Prostate gland (tissue), 2 donors: Measurements from ENCODE around the gene AOPEP. TPM values are rescaled to one million over a fixed set of nuclear protein-coding genes. Genes with fewer than 3 reads are reported as not detected.

Experiments
- DNase-seq: peaks from one replicate; pipeline ENCODE4 v3.0.0-alpha.2; 2019; ENCODE audit warnings: low spot score
- H3K27ac ChIP-seq, 2 donors: fragments of 200-600 bp; sonication (generic); 2 replicates each; pipeline ENCODE4 v1.5.1; 2017 to 2019
- H3K27me3 ChIP-seq: fragments of 200-600 bp; sonication (generic); replicated peaks from 2 replicates; pipeline ENCODE4 v1.5.1; 2019; ENCODE audit not compliant: insufficient read depth
- H3K36me3 ChIP-seq, 2 donors: fragments of 200-600 bp; sonication (generic); 1 replicate in 1 of 2; 2 replicates in 1 of 2; pipeline versions ENCODE4 v1.5.1 to v1.8.1; 2017 to 2019
- H3K4me1 ChIP-seq: fragments of 200-600 bp; sonication (generic); replicated peaks from 2 replicates; pipeline ENCODE4 v1.5.1; 2019
- H3K4me3 ChIP-seq, 2 donors: fragments of 200-600 bp; sonication (generic); 2 replicates each; pipeline ENCODE4 v1.5.1; 2017 to 2019
- H3K9me3 ChIP-seq: fragments of 200-600 bp; sonication (generic); 2 replicates; pipeline ENCODE4 v1.5.1; 2017
- POLR2A ChIP-seq: fragments of 450-650 bp; IDR thresholded peaks from one replicate; pipeline ENCODE4 v1.6.1; 2016; ENCODE audit warnings: antibody characterized with exemption, mild to moderate bottlenecking
- POLR2AphosphoS5 ChIP-seq: sonication (generic); formaldehyde crosslinking; IDR thresholded peaks from one replicate; pipeline ENCODE4 v1.6.1; 2017; ENCODE audit warnings: antibody characterized with exemption
- WGBS: methylation state at CpG from one replicate; pipeline ENCODE4 v1.1.5; 2018; 5-methylcytosine and 5-hydroxymethylcytosine counted together
- intact Hi-C: fragments of 100-400 bp; cut with DNase I; formaldehyde crosslinking; loops from one replicate; pipeline ENCODE4 v1.14.2; 2022
- total RNA-seq, 2 donors: library from RNA; depleted of rRNA; stranded (reverse); fragments of >200 nt; gene quantifications; one replicate each; pipeline ENCODE4 v1.1.0, GENCODE V29; 2016
- TF ChIP-seq, protein P1 (sequence below), 4 experiments: fragments of 200-600 bp in 2 of 4; fragments of 450-650 bp in 2 of 4; sonication (generic) in 2 of 4; IDR thresholded peaks; 1 replicate in 3 of 4; 2 replicates in 1 of 4; pipeline ENCODE4 v1.5.1; 2016 to 2019; ENCODE audit warnings: antibody characterized with exemption in 4 of 4, mild to moderate bottlenecking in 2 of 4, moderate library complexity in 2 of 4

AOPEP gene
- total RNA-seq, 2 donors from 2014 or later: 107 to 188 TPM

- no peaks in the 10 kb centered on the region for H3K36me3 ChIP-seq
- H3K4me1 ChIP-seq: no peaks in the 10 kb centered on the region
- DNase-seq: no peak
- no peaks in the 10 kb centered on the region for H3K27me3 ChIP-seq
- no peak for TF ChIP-seq POLR2AphosphoS5
- no peak for TF ChIP-seq POLR2A
- TF ChIP-seq, protein P1, sequence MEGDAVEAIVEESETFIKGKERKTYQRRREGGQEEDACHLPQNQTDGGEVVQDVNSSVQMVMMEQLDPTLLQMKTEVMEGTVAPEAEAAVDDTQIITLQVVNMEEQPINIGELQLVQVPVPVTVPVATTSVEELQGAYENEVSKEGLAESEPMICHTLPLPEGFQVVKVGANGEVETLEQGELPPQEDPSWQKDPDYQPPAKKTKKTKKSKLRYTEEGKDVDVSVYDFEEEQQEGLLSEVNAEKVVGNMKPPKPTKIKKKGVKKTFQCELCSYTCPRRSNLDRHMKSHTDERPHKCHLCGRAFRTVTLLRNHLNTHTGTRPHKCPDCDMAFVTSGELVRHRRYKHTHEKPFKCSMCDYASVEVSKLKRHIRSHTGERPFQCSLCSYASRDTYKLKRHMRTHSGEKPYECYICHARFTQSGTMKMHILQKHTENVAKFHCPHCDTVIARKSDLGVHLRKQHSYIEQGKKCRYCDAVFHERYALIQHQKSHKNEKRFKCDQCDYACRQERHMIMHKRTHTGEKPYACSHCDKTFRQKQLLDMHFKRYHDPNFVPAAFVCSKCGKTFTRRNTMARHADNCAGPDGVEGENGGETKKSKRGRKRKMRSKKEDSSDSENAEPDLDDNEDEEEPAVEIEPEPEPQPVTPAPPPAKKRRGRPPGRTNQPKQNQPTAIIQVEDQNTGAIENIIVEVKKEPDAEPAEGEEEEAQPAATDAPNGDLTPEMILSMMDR (IDR thresholded peaks at IDR 0.05): no peak
- 95% methylated on average over 6 of the region's 6 CpGs for WGBS
- no peak overlapping the region for H3K27ac ChIP-seq
- H3K4me3 ChIP-seq: no peak overlapping the region
- H3K9me3 ChIP-seq: no peaks in the 10 kb centered on the region
- intact Hi-C loops: loop anchor here (5.0 kb wide), 1 partner anchor 198 kb away; no protein-coding TSS in a partner anchor
Measured at GRCh38 chr9:94809778-94810177, 83.3 kb downstream of the AOPEP start.

- TF ChIP-seq, protein P1 (IDR thresholded peaks at IDR 0.05): no peak
- TF ChIP-seq POLR2A (no peak), POLR2AphosphoS5 (no peak)
- Histone ChIP-seq H3K9me3 (no peaks in the 10 kb centered on the region), H3K27ac (no peak overlapping the region), H3K4me3 (no peak overlapping the region), H3K4me1 (no peaks in the 10 kb centered on the region), H3K27me3 (no peaks in the 10 kb centered on the region), H3K36me3 (no peaks in the 10 kb centered on the region)
- intact Hi-C loops: no loop called here
- DNase-seq: no peak
- WGBS: 100% methylated on average over 2 of the region's 2 CpGs
Measured at GRCh38 chr9:94811074-94811473, 84.6 kb downstream of the AOPEP start.

DNA sequence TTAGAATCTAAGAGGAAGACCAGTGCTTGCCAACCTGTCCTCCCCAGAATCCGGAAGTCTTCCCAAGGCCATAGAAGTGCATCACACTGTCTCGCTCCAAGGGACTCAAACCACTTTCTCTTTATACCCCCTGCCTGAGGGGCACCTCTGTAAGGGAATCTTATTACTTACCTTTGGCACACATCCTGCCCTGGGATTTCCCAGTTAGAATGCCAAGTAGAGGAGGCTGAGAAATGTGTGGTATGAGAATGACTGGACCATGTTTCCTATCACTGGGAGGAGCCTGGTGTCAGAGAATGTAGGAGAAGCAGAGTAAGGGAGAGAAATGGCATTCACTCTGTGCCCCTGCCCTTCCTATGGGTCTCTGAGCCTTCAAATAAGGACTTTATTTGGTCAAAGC is 85.8 kb downstream of the AOPEP start:
- H3K27me3 ChIP-seq: no peaks in the 10 kb centered on the region
- H3K36me3 ChIP-seq: no peaks in the 10 kb centered on the region
- no peak for DNase-seq
- TF ChIP-seq POLR2AphosphoS5: peak; percentile 18
- TF ChIP-seq POLR2A: no peak
- intact Hi-C loops: no loop called here
- no peaks in the 10 kb centered on the region for H3K9me3 ChIP-seq
- H3K27ac ChIP-seq: no peak overlapping the region
- 75% methylated on average over 2 of the region's 2 CpGs for WGBS
- no peaks in the 10 kb centered on the region for H3K4me1 ChIP-seq
- no peak overlapping the region for H3K4me3 ChIP-seq

DNA sequence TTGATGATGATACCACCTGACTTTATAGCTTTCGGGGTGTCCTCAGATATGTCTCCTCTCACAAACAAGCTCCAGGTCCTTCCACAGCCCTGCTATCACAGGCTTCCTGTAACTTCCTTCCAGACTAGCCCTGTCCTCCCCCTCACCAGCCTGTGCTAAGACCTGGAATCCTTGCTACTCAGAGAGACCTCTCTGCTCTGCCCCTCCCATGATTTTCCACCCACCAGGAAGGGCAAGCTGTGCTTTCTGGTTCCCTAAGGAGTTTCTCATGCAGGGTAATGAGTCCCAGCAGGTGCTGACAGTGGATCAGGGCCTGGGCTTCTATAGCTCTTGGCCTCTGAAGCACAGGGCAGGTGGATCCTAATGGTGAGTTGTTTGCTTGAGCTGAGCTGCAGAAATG is 86.9 kb downstream of the AOPEP start:
- no peak for TF ChIP-seq POLR2A
- TF ChIP-seq POLR2AphosphoS5: no peak
- 92% methylated on average over 1 of the region's 1 CpG for WGBS
- H3K27ac ChIP-seq: no peak overlapping the region
- no peaks in the 10 kb centered on the region for H3K9me3 ChIP-seq
- DNase-seq: no peak
- H3K27me3 ChIP-seq: no peaks in the 10 kb centered on the region
- no peaks in the 10 kb centered on the region for H3K4me1 ChIP-seq
- no peak overlapping the region for H3K4me3 ChIP-seq
- no peaks in the 10 kb centered on the region for H3K36me3 ChIP-seq
- intact Hi-C loops: no loop called here

DNA sequence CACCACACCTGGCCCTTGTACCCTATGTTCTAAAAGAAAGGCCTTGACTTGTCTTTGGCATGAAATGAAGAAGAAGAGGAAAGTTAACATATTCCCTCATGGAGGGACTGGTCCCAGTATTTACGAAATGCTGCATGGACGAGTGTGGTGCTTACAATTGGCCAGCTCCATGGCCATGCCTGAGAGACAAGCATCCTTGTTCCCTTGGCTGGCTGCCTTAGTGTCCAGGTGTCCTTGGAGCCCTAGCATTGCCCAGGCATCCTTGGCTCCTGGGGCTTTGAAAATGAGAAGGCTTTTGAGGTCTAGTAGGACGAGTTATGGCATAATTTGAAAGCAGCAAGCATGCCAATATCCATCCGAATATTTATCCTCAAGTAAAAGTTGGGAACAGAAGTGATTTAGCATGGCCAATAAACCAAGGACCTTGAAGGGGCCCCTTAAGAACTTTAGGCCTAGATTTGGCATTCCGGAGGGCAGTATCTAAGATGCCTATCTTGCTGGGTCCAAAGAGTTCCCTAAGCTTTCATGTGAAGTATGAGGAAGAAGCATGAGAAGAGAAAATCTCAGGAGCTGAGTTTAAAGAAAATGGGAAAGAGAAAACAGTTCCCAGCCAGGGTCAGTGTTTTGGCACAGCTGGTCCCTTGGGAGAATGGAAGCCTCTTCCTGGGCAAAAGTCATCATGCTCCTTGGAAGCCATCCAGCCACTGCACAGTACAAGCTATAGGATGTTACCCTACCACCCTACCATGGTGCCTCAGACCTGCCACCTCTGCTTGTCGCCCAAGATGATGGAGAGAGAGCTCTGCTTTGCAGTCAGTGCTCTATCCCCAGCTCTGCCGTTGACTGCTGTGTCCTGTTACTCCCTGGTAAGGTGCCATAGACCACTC is 91.0 kb downstream of the AOPEP start:
- intact Hi-C loops: no loop called here
- Histone ChIP-seq H3K36me3 (no peaks in the 10 kb centered on the region), H3K4me3 (no peak overlapping the region), H3K9me3 (no peaks in the 10 kb centered on the region), H3K27ac (peak overlapping the region; percentile 34 to 69), H3K4me1 (peaks cover 3% of the 10 kb centered on the region), H3K27me3 (no peaks in the 10 kb centered on the region)
- 60% methylated on average over 7 of the region's 7 CpGs for WGBS
- peak; percentile 6 for DNase-seq
- TF ChIP-seq POLR2A: no peak

DNA sequence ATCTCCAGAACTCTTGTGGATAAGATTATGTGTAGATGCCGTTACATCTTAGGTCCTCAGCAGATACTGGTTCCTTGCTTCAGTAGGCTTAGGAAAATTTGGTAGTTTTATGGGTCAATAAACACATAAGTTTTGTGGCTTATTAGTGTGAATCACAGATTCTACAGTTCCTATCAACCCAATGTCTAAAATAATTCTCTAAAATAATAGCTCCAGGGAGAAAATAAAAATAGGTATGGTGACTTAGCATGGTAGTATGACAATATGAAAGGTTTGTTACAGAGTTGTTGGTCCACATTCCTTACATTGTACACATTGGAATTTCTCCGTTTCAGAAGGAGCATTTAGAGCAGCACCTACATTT is 91.7 kb downstream of the AOPEP start:
- Histone ChIP-seq H3K4me3 (no peak overlapping the region), H3K4me1 (peaks cover 3% of the 10 kb centered on the region), H3K27me3 (no peaks in the 10 kb centered on the region), H3K27ac (peak overlapping the region; percentile 34 to 69), H3K9me3 (no peaks in the 10 kb centered on the region), H3K36me3 (no peaks in the 10 kb centered on the region)
- no peak for DNase-seq
- TF ChIP-seq POLR2AphosphoS5 (peak; percentile 37), POLR2A (no peak)
- TF ChIP-seq, protein P1 (IDR thresholded peaks at IDR 0.05): no peak
- intact Hi-C loops: no loop called here
- WGBS: 69% methylated on average over 2 of the region's 2 CpGs
